Panc1 (cell line): ENCODE data around the gene PALD1. TPM values are rescaled to one million over a fixed set of nuclear protein-coding genes. Genes with fewer than 3 reads are reported as not detected.

Experiments
- ATAC-seq: fragments of 200-7000 bp; cut with Tn5 transposase; 2 replicates; pipeline ENCODE4 v1.9.1; 2020; ENCODE audit warnings: mild to moderate bottlenecking, moderate library complexity
- BruUV-seq: library from RNA; stranded (reverse); fragments of 400-500 nt; replicated peaks from 2 replicates; lab custom pipeline; 2021; lab: Mats Ljungman, UMichigan
- CTCF ChIA-PET: fragments of 300-600 bp; sonication (Branson Sonifier 250); formaldehyde crosslinking; loops from one replicate; lab custom pipeline; 2022; ENCODE audit warnings: antibody characterized with exemption; lab: Charles Lee
- POLR2A ChIA-PET: fragments of 300-600 bp; sonication (Branson Sonifier 250); formaldehyde crosslinking; loops from one replicate; lab custom pipeline; 2022; ENCODE audit warnings: antibody characterized with exemption; lab: Charles Lee
- DNase-seq: peaks from one replicate; pipeline ENCODE4 v3.0.0-alpha.2; 2010; ENCODE audit warnings: low read depth, low spot score
- H3K27ac ChIP-seq: 2 replicates; pipeline ENCODE4 v1.5.1; 2011; ENCODE audit warnings: mild to moderate bottlenecking, low read length, inconsistent platforms
- H3K27me3 ChIP-seq: fragments of 200-500 bp; sonication (Bioruptor generic); 2 replicates; pipeline ENCODE4 v1.6.0; 2014; ENCODE audit warnings: low read length, inconsistent platforms; ENCODE audit not compliant: control insufficient read depth, insufficient read depth
- H3K36me3 ChIP-seq: fragments of 200-500 bp; sonication (Bioruptor generic); 2 replicates; pipeline ENCODE4 v1.5.1; 2014; ENCODE audit warnings: inconsistent platforms, mild to moderate bottlenecking, low read length, moderate library complexity; ENCODE audit not compliant: control insufficient read depth, insufficient read depth
- H3K4me1 ChIP-seq: 2 replicates; pipeline ENCODE4 v1.5.1; 2011; ENCODE audit warnings: inconsistent platforms, mild to moderate bottlenecking, low read length, moderate library complexity; ENCODE audit not compliant: control insufficient read depth, insufficient read depth
- H3K4me3 ChIP-seq, 2 experiments: 2 replicates each; pipeline ENCODE4 v1.5.1; 2011 to 2012; ENCODE audit warnings: low read depth in 2 of 2, low read length in 2 of 2, mild to moderate bottlenecking in 2 of 2, inconsistent platforms in 1 of 2, moderate library complexity in 1 of 2
- H3K9me3 ChIP-seq: fragments of 200-500 bp; sonication (Bioruptor generic); 2 replicates; pipeline ENCODE4 v1.5.1; 2014; ENCODE audit warnings: low read depth, mild to moderate bottlenecking, inconsistent platforms, low read length, moderate library complexity; ENCODE audit not compliant: control insufficient read depth, insufficient read depth
- CTCF ChIP-seq: fragments of 450-650 bp; IDR thresholded peaks from 2 replicates; pipeline ENCODE4 v1.5.1; 2017; ENCODE audit warnings: mild to moderate bottlenecking
- POLR2AphosphoS5 ChIP-seq: IDR thresholded peaks from 2 replicates; pipeline ENCODE4 v1.6.1; 2012; ENCODE audit warnings: mild to moderate bottlenecking, low read depth, low read length, moderate library complexity
- REST ChIP-seq, 2 experiments: IDR thresholded peaks; 2 replicates each; pipeline ENCODE4 v1.6.1; 2011 to 2012; ENCODE audit warnings: low read depth in 2 of 2, control low read depth in 1 of 2, low read length in 1 of 2, mild to moderate bottlenecking in 1 of 2, moderate library complexity in 1 of 2; ENCODE audit not compliant: insufficient read depth in 1 of 2
- SIN3A ChIP-seq: IDR thresholded peaks from 2 replicates; pipeline ENCODE4 v1.6.1; 2012; ENCODE audit warnings: low read depth, mild to moderate bottlenecking, low read length, moderate library complexity, borderline replicate concordance; ENCODE audit not compliant: insufficient read depth
- TCF7L2 ChIP-seq: IDR thresholded peaks from 2 replicates; pipeline ENCODE4 v1.6.1; 2011; ENCODE audit warnings: mild to moderate bottlenecking, low read depth, low read length, inconsistent platforms
- in situ Hi-C: cut with HindIII; loops from 2 replicates; pipeline ENCODE4 v1.10.0; 2016; ENCODE audit warnings: low sequenced_read_pairs, low pct_unique_long_range_greater_than_20kb
- intact Hi-C: fragments of 100-400 bp; cut with micrococcal nuclease; formaldehyde crosslinking; loops from one replicate; pipeline ENCODE4 v1.10.0; 2022; ENCODE audit not compliant: unreplicated experiment
- total RNA-seq: library from RNA; stranded (reverse); gene quantifications from one replicate; pipeline ENCODE4 v1.2.1, GENCODE V29; 2021; ENCODE audit not compliant: unreplicated experiment

PALD1 gene
- total RNA-seq, 1 experiment from 2014 or later, result 3.0 TPM

GRCh38 chr10:70440296-70441160 lies 38.0 kb upstream of the PALD1 start:
- POLR2A ChIA-PET, result no interaction called here
- no peaks in the 10 kb centered on the region for H3K36me3 ChIP-seq
- intact Hi-C loops, result no loop called here
- H3K27ac ChIP-seq, result no peak overlapping the region
- CTCF ChIA-PET, result no interaction called here
- H3K4me1 ChIP-seq, result no peaks in the 10 kb centered on the region
- DNase-seq, result no peak
- no peaks in the 10 kb centered on the region for H3K9me3 ChIP-seq
- no peak overlapping the region for H3K4me3 ChIP-seq
- in situ Hi-C loops, result no loop called here
- ATAC-seq, result no peak
- no peaks in the 10 kb centered on the region for H3K27me3 ChIP-seq
- TF ChIP-seq POLR2AphosphoS5, result no peak
- TF ChIP-seq TCF7L2, result no peak
- no peak for TF ChIP-seq SIN3A
- no peak for TF ChIP-seq CTCF
- TF ChIP-seq REST (IDR thresholded peaks at IDR 0.05; ENCODE audit: insufficient read depth in 1 of 2, low read depth in 2 of 2, low read length in 1 of 2), result no peak
- BruUV-seq, result no TSS peak

GRCh38 chr10:70441161-70441894 lies 37.2 kb upstream of the PALD1 start, which contains the start of gene NODAL:
NODAL (minus strand) TSS chr10:70441681; CDS start chr10:70441667, 14 bp downstream.
- DNase-seq (no peak), ATAC-seq (no peak)
- no peaks in the 10 kb centered on the region for H3K36me3 ChIP-seq
- no peaks in the 10 kb centered on the region for H3K27me3 ChIP-seq
- no peaks in the 10 kb centered on the region for H3K4me1 ChIP-seq
- no TSS peak for BruUV-seq
- H3K27ac ChIP-seq, result no peak within 1 kb of the TSS
- no peaks in the 10 kb centered on the region for H3K9me3 ChIP-seq
- TF ChIP-seq REST (IDR thresholded peaks at IDR 0.05; ENCODE audit: insufficient read depth in 1 of 2, low read depth in 2 of 2, low read length in 1 of 2) (no peak), POLR2AphosphoS5 (no peak), CTCF (no peak), TCF7L2 (no peak), SIN3A (no peak)
- ChIA-PET POLR2A (no interaction called here), CTCF (no interaction called here)
- in situ Hi-C loops, result no loop called here
- H3K4me3 ChIP-seq, result no peak within 1 kb of the TSS
- intact Hi-C loops, result no loop called here
